GM21825 (cell line): ENCODE data around the gene TEAD1.

Experiments
- ATAC-seq: cut with Tn5 transposase; IDR thresholded peaks from one replicate; pipeline ENCODE4 v1.9.1; 2021; ENCODE audit warnings: mild to moderate bottlenecking, moderate library complexity; ENCODE audit not compliant: unreplicated experiment

Gene TEAD1

GRCh38 chr11:12925520-12925919 lies 251.3 kb downstream of the TEAD1 start:
- no peak for ATAC-seq

- ATAC-seq, result no peak
Measured at GRCh38 chr11:12927221-12927620, 253.0 kb downstream of the TEAD1 start.

- no peak for ATAC-seq
Measured at GRCh38 chr11:12927886-12928285, 253.7 kb downstream of the TEAD1 start.

- ATAC-seq, result no peak
Measured at GRCh38 chr11:12930850-12931249, 256.6 kb downstream of the TEAD1 start.

- ATAC-seq, result no peak
Measured at GRCh38 chr11:12932485-12932884, 258.3 kb downstream of the TEAD1 start.

- ATAC-seq, result no peak
Measured at GRCh38 chr11:12936200-12936599, 262.0 kb downstream of the TEAD1 start.

- ATAC-seq, result no peak
Measured at GRCh38 chr11:12938590-12939247, 264.5 kb downstream of the TEAD1 start.

GRCh38 chr11:12941671-12942070 lies 267.4 kb downstream of the TEAD1 start:
- ATAC-seq, result no peak

GRCh38 chr11:12942157-12942556 lies 267.9 kb downstream of the TEAD1 start:
- ATAC-seq, result no peak

- ATAC-seq, result no peak
Measured at GRCh38 chr11:12943311-12943710, 269.1 kb downstream of the TEAD1 start.

GRCh38 chr11:12944889-12945288 lies 270.7 kb downstream of the TEAD1 start:
- no peak for ATAC-seq

- no peak for ATAC-seq
Measured at GRCh38 chr11:12949453-12949852, 275.2 kb downstream of the TEAD1 start.

GRCh38 chr11:12950670-12951069 lies 276.4 kb downstream of the TEAD1 start:
- ATAC-seq, result no peak

GRCh38 chr11:12951376-12951775 lies 277.2 kb downstream of the TEAD1 start:
- ATAC-seq, result no peak

- ATAC-seq, result no peak
Measured at GRCh38 chr11:12952094-12952493, 277.9 kb downstream of the TEAD1 start.

- ATAC-seq, result no peak
Measured at GRCh38 chr11:12958986-12959385, 284.8 kb downstream of the TEAD1 start.

GRCh38 chr11:12961615-12962014 lies 287.4 kb downstream of the TEAD1 start:
- no peak for ATAC-seq

GRCh38 chr11:12962306-12962705 lies 288.1 kb downstream of the TEAD1 start:
- no peak for ATAC-seq

- no peak for ATAC-seq
Measured at GRCh38 chr11:12963051-12963450, 288.8 kb downstream of the TEAD1 start.

- peak; percentile 77 for ATAC-seq
Measured at GRCh38 chr11:12963792-12964536, 289.7 kb downstream of the TEAD1 start.

GRCh38 chr11:12964650-12965049 lies 290.4 kb downstream of the TEAD1 start:
- no peak for ATAC-seq

GRCh38 chr11:12966002-12966401 lies 291.8 kb downstream of the TEAD1 start:
- no peak for ATAC-seq

GRCh38 chr11:12968101-12968500 lies 293.9 kb downstream of the TEAD1 start:
- no peak for ATAC-seq
